Endothelial cell (in vitro differentiated cells): ENCODE results near the gene CHMP6. TPM values are rescaled to one million over a fixed set of nuclear protein-coding genes. Genes with fewer than 3 reads are reported as not detected.
A peak's percentile ranks its signal among the peaks of the same experiment; 100 is the strongest.

Source experiments
- DNase-seq: peaks from one replicate; pipeline ENCODE4 v3.0.0; 2021; ENCODE audit warnings: low spot score
- H3K27ac Mint-ChIP-seq: one replicate; pipeline ENCODE4 v1.8.0; 2021; ENCODE audit warnings: mixed read lengths, inconsistent platforms; ENCODE audit not compliant: unreplicated experiment
- H3K27me3 Mint-ChIP-seq: one replicate; pipeline ENCODE4 v1.8.0; 2021; ENCODE audit warnings: mild to moderate bottlenecking, moderate library complexity, mixed read lengths, inconsistent platforms; ENCODE audit not compliant: unreplicated experiment
- H3K36me3 Mint-ChIP-seq: one replicate; pipeline ENCODE4 v1.8.0; 2021; ENCODE audit warnings: mild to moderate bottlenecking, low read depth, mixed read lengths, inconsistent platforms; ENCODE audit not compliant: unreplicated experiment
- H3K4me1 Mint-ChIP-seq: one replicate; pipeline ENCODE4 v1.8.0; 2021; ENCODE audit warnings: mild to moderate bottlenecking, mixed read lengths, inconsistent platforms; ENCODE audit not compliant: unreplicated experiment
- H3K4me3 Mint-ChIP-seq: one replicate; pipeline ENCODE4 v1.8.0; 2021; ENCODE audit warnings: mild to moderate bottlenecking, mixed read lengths, inconsistent platforms; ENCODE audit not compliant: unreplicated experiment
- H3K9me3 Mint-ChIP-seq: one replicate; pipeline ENCODE4 v1.8.0; 2021; ENCODE audit warnings: mixed read lengths, inconsistent platforms; ENCODE audit not compliant: unreplicated experiment
- total RNA-seq: library from RNA; stranded (reverse); fragmentation: NEBNext Ultra II Directional; extraction: Animal tissue kit (Norgen Biotek cat#: 25700); gene quantifications from one replicate; pipeline ENCODE4 v1.2.1, GENCODE V29; 2021; ENCODE audit not compliant: unreplicated experiment
- TF ChIP-seq, protein P1 (sequence below): fragments of 200-600 bp; sonication (generic); IDR thresholded peaks from one replicate; pipeline ENCODE4 v1.5.0; 2021; ENCODE audit warnings: antibody characterized with exemption; ENCODE audit not compliant: unreplicated experiment

CHMP6 gene
- total RNA-seq, 1 donor from 2014 or later: 34.3 TPM

DNA sequence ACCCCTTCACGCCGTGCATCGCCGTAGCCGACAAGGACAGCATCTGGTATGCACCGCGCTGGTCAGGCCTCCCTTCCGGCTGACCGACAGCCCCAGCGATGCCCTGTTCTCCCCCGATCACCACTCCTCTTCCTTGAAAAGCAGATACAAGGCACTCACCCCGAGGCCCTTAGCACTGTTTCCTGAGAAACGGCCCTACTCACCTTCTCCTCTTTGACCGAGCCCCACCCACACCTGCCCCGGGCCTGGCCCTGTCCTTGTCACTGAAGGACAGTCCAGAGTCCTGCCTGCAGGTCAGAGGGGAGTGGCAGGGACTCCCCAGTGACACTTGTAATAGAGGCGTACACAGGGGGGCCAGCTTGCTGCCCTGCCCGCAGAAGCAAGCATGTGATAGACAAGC lies 45.9 kb upstream of the CHMP6 start:
- no peak for DNase-seq
- Mint-ChIP-seq H3K27ac (no peak overlapping the region), H3K4me3 (no peak overlapping the region), H3K36me3 (peaks cover 36% of the 10 kb centered on the region), H3K4me1 (peaks cover 6% of the 10 kb centered on the region), H3K27me3 (peaks cover 4% of the 10 kb centered on the region), H3K9me3 (no peaks in the 10 kb centered on the region)
- TF ChIP-seq, protein P1, sequence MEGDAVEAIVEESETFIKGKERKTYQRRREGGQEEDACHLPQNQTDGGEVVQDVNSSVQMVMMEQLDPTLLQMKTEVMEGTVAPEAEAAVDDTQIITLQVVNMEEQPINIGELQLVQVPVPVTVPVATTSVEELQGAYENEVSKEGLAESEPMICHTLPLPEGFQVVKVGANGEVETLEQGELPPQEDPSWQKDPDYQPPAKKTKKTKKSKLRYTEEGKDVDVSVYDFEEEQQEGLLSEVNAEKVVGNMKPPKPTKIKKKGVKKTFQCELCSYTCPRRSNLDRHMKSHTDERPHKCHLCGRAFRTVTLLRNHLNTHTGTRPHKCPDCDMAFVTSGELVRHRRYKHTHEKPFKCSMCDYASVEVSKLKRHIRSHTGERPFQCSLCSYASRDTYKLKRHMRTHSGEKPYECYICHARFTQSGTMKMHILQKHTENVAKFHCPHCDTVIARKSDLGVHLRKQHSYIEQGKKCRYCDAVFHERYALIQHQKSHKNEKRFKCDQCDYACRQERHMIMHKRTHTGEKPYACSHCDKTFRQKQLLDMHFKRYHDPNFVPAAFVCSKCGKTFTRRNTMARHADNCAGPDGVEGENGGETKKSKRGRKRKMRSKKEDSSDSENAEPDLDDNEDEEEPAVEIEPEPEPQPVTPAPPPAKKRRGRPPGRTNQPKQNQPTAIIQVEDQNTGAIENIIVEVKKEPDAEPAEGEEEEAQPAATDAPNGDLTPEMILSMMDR: no peak

DNA sequence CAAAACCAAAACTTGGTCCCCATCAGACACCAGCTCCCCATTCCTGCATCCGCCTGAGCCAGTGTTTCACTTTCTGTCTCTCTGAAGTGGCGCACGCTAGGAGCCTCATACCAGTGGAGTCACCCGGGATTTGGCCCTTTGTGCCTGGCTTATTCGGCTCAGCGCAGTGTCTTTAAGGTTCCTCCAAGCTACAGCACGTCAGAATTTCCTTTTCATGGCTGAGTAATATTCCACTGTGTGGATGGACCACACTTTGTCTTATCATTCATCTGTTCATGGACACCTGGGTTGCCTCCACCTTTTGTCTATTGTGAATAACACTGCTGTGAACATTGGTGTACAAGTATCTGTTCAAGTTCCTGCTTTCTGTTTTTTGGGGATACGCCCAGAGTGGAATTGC lies 45.2 kb upstream of the CHMP6 start:
- Mint-ChIP-seq H3K27me3 (peaks cover 4% of the 10 kb centered on the region), H3K9me3 (no peaks in the 10 kb centered on the region), H3K36me3 (peaks cover 36% of the 10 kb centered on the region), H3K4me1 (peaks cover 6% of the 10 kb centered on the region), H3K27ac (no peak overlapping the region), H3K4me3 (peak overlapping the region; percentile 40)
- TF ChIP-seq, protein P1: no peak
- DNase-seq: no peak

DNA sequence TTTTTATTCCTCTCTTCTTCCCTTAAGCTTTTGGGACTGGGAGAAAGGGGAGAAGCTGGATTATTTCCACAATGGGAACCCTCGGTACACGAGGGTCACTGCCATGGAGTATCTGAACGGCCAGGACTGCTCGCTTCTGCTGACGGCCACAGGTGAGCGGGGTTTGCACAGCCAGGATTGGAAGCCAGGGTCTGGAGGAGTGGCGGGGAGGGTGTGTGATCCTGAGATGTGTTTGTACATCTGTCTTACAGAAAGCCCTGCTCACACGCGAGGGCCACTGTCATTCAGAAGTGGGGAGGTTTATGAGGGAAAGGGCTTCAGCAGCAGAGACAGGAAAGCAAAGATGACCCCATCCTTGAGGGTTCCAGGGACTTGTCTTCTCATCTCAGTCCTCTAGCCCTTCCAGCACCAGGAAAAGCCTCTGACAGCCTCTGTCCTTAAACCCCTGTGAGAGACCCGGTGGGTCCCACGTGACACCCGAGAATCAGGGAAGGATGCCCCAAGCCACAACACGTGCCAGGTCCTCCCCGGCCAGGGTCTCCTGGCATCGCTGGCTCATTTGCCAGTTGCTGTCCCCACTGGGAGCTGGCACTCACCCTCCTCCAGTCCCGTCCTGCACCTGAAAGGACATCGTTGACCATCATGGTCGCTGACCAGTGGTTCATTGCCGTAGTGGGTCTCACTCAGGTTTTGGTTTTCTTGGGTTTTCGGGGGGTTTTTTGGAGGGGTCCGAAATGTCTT lies 44.3 kb upstream of the CHMP6 start:
- TF ChIP-seq, protein P1: no peak
- peaks cover 6% of the 10 kb centered on the region for H3K4me1 Mint-ChIP-seq
- H3K9me3 Mint-ChIP-seq: no peaks in the 10 kb centered on the region
- DNase-seq: no peak
- H3K4me3 Mint-ChIP-seq: peak overlapping the region; percentile 65
- H3K27me3 Mint-ChIP-seq: peaks cover 4% of the 10 kb centered on the region
- H3K36me3 Mint-ChIP-seq: peaks cover 36% of the 10 kb centered on the region
- peak overlapping the region; percentile 70 for H3K27ac Mint-ChIP-seq

DNA sequence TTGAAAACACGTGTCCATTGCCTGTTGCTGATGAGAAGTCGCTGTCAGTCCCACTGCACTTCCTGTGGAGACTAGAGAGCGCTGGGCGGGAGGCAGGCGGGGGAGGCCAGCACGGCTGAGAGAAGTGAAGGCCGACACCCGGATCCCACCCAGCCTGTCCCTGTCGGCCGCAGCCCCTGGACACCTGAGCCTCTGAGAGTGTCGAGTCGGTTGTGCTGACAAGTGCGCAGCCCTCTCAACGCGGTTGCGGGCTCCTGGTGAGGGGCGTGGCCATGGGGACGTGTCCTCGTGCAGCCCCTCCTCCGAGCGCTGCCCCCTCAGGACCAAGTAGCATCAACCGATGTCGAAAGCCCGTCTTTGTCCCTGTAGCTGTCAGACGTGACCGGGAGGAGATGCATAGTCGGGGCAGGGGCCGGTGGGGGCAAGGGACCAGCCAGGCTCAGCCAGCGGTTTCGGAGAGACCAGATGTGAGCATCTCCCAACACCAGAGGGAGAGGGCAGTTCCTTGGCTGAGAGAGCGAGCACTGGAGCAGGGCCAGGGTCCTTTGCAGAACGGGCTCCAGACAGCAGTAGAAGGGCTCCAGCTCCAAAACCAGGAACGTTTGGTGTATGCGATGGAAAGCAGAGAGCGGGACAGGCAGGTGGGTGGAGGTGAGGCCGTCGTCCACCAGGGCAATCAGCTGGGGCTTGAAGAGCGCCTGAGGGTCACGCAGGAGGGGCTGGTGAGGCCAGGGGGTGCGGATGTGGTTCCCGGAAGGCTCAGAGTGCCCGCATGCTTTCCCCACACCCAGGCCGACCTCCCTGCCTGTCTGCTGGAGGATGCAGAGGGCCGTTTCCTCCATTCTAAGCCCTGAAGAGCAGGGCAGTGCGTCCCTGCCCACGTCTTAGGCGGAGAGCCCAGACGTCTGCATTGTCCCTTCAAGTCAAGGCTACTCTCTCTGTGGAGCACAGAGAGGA lies 43.3 kb upstream of the CHMP6 start:
- no peak overlapping the region for H3K4me3 Mint-ChIP-seq
- H3K27me3 Mint-ChIP-seq: peaks cover 5% of the 10 kb centered on the region
- peaks cover 6% of the 10 kb centered on the region for H3K4me1 Mint-ChIP-seq
- H3K36me3 Mint-ChIP-seq: peaks cover 32% of the 10 kb centered on the region
- no peak for DNase-seq
- TF ChIP-seq, protein P1: no peak
- H3K9me3 Mint-ChIP-seq: no peaks in the 10 kb centered on the region
- no peak overlapping the region for H3K27ac Mint-ChIP-seq
